Osteoblast (primary cell): ENCODE measurements around the gene PRDM12. TPM values are rescaled to one million over a fixed set of nuclear protein-coding genes. Genes with fewer than 3 reads are reported as not detected.

Experiments
- DNase-seq: peaks from one replicate; pipeline ENCODE4 v3.0.0; 2011; ENCODE audit warnings: low spot score, mixed read lengths; ENCODE audit not compliant: insufficient read length; ENCODE audit errors: missing footprints
- H2AFZ ChIP-seq: 2 replicates; pipeline ENCODE4 v1.6.0; 2011; ENCODE audit warnings: mild to moderate bottlenecking, low read length
- H3K27ac ChIP-seq: 2 replicates; pipeline ENCODE4 v1.5.1; 2011; ENCODE audit warnings: mild to moderate bottlenecking, low read depth, low read length, moderate library complexity
- H3K27me3 ChIP-seq: 2 replicates; pipeline ENCODE4 v1.6.0; 2012; ENCODE audit warnings: mild to moderate bottlenecking, control low read depth, inconsistent platforms, low read length, moderate library complexity; ENCODE audit not compliant: insufficient read depth
- H3K36me3 ChIP-seq: 2 replicates; pipeline ENCODE4 v1.5.1; 2011; ENCODE audit warnings: mild to moderate bottlenecking, low read length, control low read depth, moderate library complexity; ENCODE audit not compliant: insufficient read depth
- H3K4me1 ChIP-seq: 2 replicates; pipeline ENCODE4 v1.5.1; 2011; ENCODE audit warnings: mild to moderate bottlenecking, low read length, control low read depth, moderate library complexity; ENCODE audit not compliant: insufficient read depth
- H3K4me2 ChIP-seq: 2 replicates; pipeline ENCODE4 v1.6.0; 2011; ENCODE audit warnings: mild to moderate bottlenecking, low read length; ENCODE audit not compliant: insufficient read depth
- H3K4me3 ChIP-seq: fragments of 200-600 bp; sonication (generic); 3 replicates; pipeline ENCODE4 v1.5.1; 2012; ENCODE audit warnings: mild to moderate bottlenecking, low read length, inconsistent platforms; ENCODE audit not compliant: insufficient read depth
- H3K79me2 ChIP-seq: 2 replicates; pipeline ENCODE4 v1.6.0; 2012; ENCODE audit warnings: mild to moderate bottlenecking, low read length, control low read depth, inconsistent platforms; ENCODE audit not compliant: insufficient read depth
- H3K9me3 ChIP-seq: 2 replicates; pipeline ENCODE4 v1.5.1; 2011; ENCODE audit warnings: low read depth, low read length, control low read depth
- H4K20me1 ChIP-seq: 2 replicates; pipeline ENCODE4 v1.6.0; 2012; ENCODE audit warnings: mild to moderate bottlenecking, low read length, control low read depth; ENCODE audit not compliant: insufficient read depth
- CTCF ChIP-seq: IDR thresholded peaks from 2 replicates; pipeline ENCODE4 v1.5.1; 2011; ENCODE audit warnings: mild to moderate bottlenecking, low read depth, low read length, moderate library complexity; ENCODE audit errors: extremely low read depth
- total RNA-seq: library from RNA; depleted of rRNA; stranded (reverse); fragments of >200 nt; gene quantifications from 2 replicates; pipeline ENCODE4 v1.2.3, GENCODE V29; 2012

PRDM12 gene
- total RNA-seq, 1 donor: not detected

- Histone ChIP-seq H3K4me3 (no peak overlapping the region), H3K36me3 (no peaks in the 10 kb centered on the region), H2AFZ (no peak overlapping the region), H3K27me3 (peaks cover 50% of the 10 kb centered on the region), H3K27ac (no peak overlapping the region), H4K20me1 (no peaks in the 10 kb centered on the region), H3K4me2 (no peak overlapping the region), H3K79me2 (no peaks in the 10 kb centered on the region), H3K4me1 (no peaks in the 10 kb centered on the region), H3K9me3 (no peaks in the 10 kb centered on the region)
- DNase-seq: peak; percentile 55
- no peak for TF ChIP-seq CTCF
Measured at GRCh38 chr9:130668196-130668595, 3.8 kb downstream of the PRDM12 start.

- peak; percentile 72 for DNase-seq
- no peaks in the 10 kb centered on the region for H3K36me3 ChIP-seq
- no peak overlapping the region for H3K4me2 ChIP-seq
- no peak overlapping the region for H3K4me3 ChIP-seq
- H3K79me2 ChIP-seq: no peaks in the 10 kb centered on the region
- peaks cover 46% of the 10 kb centered on the region for H3K27me3 ChIP-seq
- H2AFZ ChIP-seq: no peak overlapping the region
- H3K4me1 ChIP-seq: no peaks in the 10 kb centered on the region
- no peaks in the 10 kb centered on the region for H4K20me1 ChIP-seq
- H3K27ac ChIP-seq: no peak overlapping the region
- TF ChIP-seq CTCF: no peak
- no peaks in the 10 kb centered on the region for H3K9me3 ChIP-seq
Measured at GRCh38 chr9:130668659-130669058, 4.3 kb downstream of the PRDM12 start.

- no peaks in the 10 kb centered on the region for H4K20me1 ChIP-seq
- H3K4me1 ChIP-seq: no peaks in the 10 kb centered on the region
- no peak overlapping the region for H2AFZ ChIP-seq
- peak; percentile 63 for DNase-seq
- no peak overlapping the region for H3K27ac ChIP-seq
- no peaks in the 10 kb centered on the region for H3K36me3 ChIP-seq
- H3K9me3 ChIP-seq: no peaks in the 10 kb centered on the region
- no peak overlapping the region for H3K4me2 ChIP-seq
- no peak for TF ChIP-seq CTCF
- H3K27me3 ChIP-seq: peaks cover 34% of the 10 kb centered on the region
- no peak overlapping the region for H3K4me3 ChIP-seq
- no peaks in the 10 kb centered on the region for H3K79me2 ChIP-seq
Measured at GRCh38 chr9:130669965-130670364, 5.6 kb downstream of the PRDM12 start.

GRCh38 chr9:130670644-130671043 lies 6.2 kb downstream of the PRDM12 start:
- no peak overlapping the region for H3K4me3 ChIP-seq
- no peak for TF ChIP-seq CTCF
- no peaks in the 10 kb centered on the region for H3K9me3 ChIP-seq
- no peaks in the 10 kb centered on the region for H3K36me3 ChIP-seq
- H2AFZ ChIP-seq: no peak overlapping the region
- peak; percentile 67 for DNase-seq
- H3K4me1 ChIP-seq: no peaks in the 10 kb centered on the region
- no peaks in the 10 kb centered on the region for H3K79me2 ChIP-seq
- H4K20me1 ChIP-seq: no peaks in the 10 kb centered on the region
- no peak overlapping the region for H3K27ac ChIP-seq
- H3K4me2 ChIP-seq: no peak overlapping the region
- peaks cover 27% of the 10 kb centered on the region for H3K27me3 ChIP-seq
